Umbilical cord (tissue), 2 donors: ENCODE results near the gene ERFE. TPM values are rescaled to one million over a fixed set of nuclear protein-coding genes. Genes with fewer than 3 reads are reported as not detected.

Experiments used
- DNase-seq: peaks from one replicate; pipeline ENCODE4 v3.0.0-alpha.2; 2015; ENCODE audit warnings: low spot score
- total RNA-seq: library from RNA; depleted of rRNA; stranded (reverse); fragments of >200 nt; gene quantifications from one replicate; pipeline ENCODE4 v1.2.3, GENCODE V29; 2014; ENCODE audit warnings: low replicate concordance; ENCODE audit not compliant: insufficient read depth

The ERFE gene
- total RNA-seq, 1 donor from 2014 or later, result 4.3 TPM

DNA sequence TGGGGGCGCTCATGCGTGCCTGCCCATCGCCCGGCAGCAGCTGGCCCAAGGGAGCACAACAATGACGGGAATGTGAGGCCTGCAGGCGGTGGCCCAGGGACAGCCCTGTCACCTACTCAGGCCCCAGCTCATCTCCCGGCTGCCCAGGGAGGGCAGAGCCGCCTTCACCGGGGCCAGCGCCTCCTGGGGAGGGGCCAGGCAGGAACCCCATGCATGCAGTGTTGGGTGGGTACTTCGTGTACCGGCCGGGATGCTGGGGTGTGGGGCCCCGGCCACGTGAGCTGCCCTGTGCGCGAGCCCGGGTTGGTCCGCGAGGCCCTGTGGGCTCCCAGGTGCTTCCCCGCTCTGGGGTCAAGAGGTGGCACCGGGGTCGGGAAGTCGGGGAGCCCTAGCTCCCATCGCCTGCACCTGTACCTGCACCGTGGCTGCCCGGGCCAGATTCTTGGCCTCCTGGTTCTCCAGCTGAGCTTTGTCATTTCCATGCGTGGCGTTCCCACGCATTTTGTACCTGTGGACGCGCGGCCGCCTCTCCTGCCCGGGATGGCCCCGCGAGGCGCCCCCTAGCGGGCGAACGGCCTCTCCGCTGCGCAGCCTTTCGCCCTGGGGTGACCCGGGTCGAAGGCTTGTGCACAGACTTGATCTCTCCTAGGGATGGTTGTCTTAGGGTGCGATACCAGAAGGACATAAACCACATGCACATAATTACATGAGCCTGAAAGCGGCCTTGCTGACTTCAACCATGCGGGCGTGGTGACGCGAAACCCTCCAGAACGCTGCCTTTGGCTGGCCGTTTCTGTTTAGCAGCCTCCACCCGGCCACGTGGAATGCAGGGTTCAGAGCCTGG, 19.4 kb upstream of the ERFE start:
- DNase-seq, result no peak

DNA sequence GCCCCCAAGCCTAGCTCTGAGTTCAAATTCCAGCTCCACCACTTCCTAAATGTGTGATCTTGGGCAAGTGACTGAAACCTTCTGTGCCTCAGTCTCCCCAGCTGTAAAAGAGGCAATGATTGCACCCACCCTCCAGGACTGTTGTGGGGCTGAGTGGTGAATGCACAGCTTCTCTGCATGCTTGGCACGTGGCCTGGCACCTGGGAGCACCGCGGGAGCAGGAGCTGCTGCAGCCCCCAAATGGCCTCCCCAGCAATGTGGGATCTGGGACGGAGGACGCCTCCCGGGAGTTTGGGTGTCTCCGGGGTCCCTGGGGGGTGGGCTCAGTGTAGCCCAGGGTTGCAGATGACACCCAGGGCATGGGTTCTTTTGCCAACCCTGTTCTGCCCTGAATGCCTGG, 18.7 kb upstream of the ERFE start:
- DNase-seq, result no peak

DNA sequence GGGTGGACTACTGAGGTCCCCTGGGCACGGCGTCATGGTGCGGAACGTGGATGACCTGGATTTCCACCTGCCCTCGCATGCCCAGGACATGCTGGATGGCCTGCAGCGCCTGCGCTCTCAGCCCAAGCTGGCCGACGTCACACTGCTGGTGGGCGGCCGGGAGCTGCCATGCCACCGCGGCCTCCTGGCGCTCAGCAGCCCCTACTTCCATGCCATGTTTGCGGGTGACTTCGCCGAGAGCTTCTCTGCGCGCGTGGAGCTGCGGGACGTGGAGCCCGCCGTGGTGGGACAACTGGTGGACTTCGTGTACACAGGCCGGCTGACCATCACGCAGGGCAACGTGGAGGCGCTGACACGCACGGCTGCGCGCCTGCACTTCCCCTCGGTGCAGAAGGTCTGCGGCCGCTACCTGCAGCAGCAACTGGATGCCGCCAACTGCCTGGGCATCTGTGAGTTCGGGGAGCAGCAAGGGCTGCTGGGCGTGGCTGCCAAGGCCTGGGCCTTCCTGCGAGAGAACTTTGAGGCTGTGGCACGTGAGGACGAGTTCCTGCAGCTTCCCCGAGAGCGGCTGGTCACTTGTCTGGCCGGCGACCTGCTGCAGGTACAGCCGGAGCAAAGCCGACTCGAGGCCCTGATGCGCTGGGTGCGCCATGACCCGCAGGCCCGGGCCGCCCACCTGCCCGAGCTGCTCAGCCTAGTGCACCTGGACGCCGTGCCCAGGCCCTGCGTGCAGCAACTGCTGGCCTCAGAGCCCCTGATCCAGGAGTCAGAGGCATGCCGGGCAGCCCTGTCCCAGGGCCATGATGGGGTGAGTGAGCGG, 17.8 kb upstream of the ERFE start:
- no peak for DNase-seq

DNA sequence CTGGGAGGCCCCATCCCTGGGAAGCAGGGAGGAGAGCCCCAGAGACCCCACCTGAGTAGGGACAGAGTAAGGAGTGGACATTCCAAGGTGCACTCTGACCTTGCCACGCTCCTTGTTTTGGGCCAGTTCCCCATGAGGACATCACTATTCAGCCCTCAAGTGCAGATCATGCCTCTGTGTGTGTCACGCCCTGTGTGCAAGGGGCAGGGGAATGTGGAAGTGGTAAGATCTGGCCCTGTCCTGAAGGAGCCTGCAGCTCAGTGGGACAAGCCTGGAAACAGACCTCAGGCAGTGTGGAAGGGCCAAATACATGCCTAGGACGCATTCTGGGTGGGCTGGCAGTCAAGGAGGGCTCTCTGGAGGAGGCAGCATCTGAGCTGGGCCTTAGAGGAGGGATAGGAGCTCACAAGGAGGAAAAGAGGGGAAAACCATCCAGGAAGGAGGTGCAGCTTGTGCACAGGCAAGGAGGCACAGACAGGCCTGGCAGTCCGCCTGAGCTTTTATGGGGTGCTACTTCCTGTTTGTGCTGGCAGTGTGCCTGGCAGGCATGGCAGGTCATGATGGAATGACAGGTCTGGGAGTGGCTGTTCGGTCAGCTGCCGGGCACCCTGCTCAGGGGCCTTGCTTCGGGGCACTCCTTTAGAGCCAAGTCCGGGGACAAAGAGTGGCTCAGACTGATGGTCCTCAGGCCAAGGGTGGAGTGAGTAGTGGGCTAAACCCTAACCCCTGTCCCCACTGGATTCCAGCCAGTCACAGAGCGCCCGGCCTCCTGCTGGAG, 17.0 kb upstream of the ERFE start:
- no peak for DNase-seq

DNA sequence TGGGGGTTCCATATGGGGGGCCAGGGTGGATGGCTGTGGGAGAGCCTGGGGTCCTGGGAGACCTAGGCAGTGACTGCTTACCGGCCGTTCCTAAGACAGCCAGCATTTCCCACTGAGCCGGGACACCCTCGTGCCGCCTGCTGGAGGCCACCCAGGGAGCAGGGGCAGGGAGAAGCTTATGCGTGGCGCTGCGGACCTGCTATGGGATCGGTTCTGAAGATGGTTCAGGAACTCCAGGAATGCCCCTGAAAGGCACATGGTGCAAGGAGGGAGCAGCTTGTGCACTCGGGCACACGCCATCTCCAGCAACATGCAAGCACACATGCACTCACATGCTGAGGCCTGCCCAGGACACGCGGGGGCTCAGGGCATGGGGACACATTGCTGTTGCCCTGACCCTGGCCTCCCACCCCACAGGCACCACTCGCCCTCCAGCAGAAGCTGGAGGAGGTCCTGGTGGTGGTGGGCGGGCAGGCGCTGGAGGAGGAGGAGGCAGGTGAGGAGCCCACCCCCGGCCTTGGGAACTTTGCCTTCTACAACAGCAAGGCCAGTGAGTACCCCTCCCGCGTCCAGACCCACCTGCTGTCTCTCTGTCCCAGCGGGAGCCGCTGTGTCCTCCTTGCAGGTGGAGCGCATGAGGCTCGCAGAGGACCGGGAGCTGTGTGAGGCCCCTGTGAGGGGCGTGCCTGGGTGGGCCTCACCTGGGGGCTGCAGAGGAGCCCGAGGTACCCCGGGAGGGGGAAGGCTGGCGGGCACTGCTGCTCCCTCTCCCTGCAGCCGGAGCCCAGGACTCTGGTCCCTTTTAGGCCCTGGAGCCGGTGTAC, 16.2 kb upstream of the ERFE start:
- no peak for DNase-seq

DNA sequence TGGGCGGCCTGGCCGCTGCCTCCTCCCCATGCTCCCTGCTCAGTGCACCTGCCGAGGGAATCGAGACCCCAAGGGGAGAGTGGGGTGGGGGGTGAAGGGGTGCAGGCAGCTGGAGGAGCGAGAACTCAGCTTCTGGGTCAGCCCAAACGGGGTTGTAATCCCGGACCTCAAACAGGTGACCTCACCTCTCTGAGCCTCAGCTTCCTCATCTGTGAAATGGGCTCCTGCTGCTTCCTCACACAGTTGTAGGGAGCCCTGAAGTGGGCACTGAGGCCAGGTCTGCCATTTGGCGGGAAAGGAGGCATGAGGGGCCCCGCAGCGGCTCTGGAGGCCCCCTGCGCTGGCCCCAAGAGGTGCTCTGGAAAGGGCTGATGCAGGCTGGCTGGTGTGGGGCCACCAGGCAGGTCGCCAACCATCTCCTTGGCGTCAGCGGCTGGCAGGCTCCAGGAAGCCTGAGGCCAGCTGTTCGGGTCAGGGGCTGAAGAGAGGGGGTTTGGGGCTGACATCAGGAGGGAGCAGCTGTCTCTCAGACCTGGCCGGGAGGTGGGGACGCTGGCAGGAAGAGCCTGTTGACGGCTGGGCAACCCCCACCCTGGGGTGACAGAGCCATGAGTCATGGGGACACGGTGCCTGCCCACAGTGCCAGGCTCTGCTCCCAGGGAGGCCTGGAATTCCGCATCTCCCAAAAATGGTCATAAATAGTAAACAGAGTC, 15.4 kb upstream of the ERFE start:
- DNase-seq, result no peak

DNA sequence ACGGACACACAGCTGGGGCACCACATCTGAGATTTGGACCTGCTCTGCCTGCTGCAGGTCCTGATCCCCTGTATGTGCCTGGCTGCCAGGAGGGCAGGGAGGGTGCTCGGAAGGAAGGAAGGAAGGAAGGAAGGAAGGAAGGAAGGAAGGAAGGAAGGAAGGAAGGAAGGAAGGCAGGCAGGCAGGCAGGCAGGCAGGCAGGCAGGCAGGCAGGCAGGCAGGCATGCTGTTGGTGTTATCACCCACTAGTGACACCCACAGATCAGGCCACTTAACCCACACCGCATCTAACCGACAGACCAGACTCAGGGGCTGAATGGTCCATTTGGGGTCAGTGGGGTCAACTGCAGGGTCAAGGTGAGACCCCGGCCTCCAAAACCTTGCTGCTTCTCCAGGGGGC, 14.5 kb upstream of the ERFE start:
- no peak for DNase-seq

DNA sequence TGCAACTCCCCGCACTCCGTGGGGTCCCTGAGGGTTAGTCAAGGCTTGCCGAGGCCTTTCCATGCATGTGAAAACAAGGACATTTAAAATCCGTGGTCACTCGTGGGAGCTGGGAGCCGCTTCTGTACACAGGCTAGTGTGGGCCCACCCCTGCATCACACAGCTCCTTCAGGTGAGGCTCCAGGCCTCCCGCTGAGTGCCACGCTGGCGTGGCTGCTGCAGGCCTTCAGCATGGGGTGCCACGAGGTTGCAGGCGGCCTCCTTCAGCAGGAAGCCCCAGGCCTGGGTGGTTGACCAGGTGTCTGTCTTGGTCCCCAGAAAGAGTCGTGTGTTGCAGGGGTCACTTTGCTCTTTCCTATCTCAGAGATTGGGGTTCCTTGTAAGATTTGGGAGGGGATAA, 13.7 kb upstream of the ERFE start:
- DNase-seq, result no peak

DNA sequence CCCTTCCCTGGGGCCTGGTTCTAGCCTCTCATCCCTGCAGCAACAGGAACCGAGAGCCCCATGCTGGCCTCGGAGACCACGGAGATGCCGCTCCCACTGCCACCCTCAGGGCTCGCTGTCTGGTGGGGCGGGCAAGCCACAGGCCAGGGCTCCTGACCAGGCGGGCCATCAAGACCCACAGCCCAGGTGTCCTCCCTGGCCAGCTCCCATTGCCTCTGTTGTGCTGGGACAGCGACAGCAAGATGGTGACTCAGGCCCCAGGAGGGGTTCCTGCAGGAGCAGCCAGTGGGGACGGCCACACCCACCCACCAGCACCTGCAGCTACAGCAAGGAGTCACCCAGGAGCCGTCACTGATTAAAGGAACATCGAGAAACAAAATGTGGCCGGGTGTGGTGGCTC, 12.9 kb upstream of the ERFE start:
- no peak for DNase-seq

DNA sequence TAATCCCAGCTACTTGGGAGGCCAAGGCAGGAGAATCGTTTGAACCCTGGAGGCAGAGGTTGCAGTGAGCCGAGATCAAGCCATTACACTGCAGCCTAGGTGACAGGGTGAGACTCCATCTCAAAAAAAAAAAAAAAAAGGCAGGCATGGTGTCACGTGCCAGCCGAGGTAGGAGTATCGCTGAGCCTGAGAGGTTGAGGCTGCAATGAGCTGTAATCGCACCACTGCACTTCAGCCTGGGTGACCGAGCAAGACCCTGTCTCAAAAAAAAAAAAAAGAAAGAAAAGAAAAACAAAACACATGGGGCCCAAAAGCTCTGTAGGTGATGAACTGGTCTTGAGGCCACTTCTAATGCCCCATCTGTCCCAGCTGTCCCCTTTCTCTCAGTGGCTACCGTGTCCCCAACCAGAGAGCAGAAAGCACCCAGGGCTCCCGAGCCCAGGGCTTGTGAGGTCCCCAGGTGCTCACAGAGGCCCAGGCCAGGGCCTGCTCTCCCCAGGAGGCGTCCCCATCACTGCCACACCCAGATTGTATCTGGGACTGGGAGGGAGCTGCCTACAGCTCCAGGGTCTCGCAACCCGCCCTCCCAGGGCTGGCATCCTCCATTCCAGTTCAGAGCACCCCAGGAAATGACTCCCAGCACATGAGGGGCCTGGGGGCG, 11.8 kb upstream of the ERFE start:
- DNase-seq, result no peak

DNA sequence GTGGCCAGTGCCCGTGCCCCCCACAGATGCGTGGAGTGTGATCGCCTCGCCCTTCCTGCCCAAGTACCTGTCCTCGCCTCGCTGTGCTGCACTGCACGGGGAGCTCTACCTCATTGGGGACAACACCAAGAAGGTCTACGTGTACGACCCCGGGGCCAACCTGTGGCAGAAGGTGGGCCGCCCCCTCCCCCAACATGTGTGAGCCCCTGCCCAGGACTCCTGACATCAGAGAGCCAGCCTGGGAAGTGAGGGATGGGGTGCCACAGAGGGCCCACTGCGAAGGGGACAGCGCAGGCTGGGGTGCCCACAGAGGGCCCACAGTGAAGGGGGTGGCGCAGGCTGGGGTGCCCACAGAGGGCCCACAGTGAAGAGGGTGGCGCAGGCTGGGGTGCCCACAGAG, 9.8 kb upstream of the ERFE start:
- DNase-seq, result no peak

DNA sequence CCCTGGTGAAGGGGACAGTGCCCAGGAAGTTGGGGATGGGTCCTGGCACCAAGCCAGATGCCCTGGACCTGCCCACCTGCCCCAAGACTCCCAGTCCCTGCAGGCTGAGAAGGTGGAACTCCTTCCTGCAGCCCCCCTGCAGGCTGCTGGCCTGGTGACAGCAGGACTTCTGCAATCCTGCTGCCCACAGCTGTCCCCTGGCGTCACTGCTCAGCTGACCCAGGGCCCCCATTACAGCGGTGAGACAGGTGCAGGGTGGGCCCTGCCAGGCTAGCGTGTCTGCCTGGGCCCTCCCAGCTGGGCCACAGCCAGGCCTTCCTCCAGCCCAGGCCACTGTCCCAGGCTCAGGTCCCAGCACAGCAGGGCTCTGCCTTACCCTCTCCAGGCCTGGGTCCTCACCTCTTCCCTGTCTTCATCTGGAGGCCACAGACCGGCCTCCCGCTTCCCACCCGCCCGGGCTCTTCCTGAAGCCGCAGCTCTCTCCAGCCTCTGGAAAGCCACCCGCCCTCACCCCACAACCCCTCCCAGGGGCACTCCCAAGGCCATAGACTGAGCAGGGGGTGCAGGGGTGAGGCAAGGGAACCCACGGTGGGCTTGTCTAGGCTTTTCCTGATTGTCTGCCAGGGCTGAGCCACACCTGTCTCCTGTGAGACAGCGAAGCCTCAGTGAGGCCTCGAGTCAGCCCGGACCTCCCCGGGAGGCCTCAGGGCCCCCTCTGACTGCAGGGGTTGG, 8.8 kb upstream of the ERFE start:
- no peak for DNase-seq

DNA sequence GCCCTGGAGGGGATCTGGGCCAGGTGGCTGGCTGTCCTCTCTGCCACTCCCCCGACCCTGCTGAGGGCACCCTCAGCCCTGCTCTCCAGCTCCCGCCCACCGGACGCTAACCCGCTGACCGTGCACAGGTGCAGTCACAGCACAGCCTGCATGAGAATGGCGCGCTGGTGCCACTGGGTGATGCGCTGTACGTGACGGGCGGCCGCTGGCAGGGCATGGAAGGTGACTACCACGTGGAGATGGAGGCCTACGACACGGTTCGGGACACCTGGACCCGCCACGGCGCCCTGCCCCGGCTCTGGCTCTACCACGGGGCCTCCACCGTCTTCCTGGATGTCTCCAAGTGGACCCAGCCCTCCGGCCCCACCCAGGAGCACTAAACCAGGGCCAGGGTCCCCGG, 8.1 kb upstream of the ERFE start:
- DNase-seq, result no peak

DNA sequence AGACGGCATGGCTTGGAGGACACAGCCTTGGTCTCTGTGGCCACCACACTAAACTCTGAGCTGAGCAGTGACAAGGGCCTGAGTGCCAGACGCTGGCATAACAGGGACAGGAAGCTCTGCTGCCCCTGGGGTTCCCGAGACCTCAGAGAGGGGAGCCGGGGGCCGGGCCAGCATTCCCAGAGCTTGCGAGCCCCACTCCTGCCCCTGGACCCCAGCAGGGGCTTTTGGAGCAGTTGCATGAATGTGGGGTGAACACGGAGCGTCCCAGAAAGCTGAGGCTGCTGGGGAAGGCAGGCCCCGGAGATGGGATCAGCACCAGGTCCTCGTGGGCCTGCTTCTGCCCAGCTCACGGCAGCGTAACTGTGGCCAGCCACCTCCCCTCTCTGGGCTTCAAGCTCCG, 7.6 kb upstream of the ERFE start:
- DNase-seq, result no peak

DNA sequence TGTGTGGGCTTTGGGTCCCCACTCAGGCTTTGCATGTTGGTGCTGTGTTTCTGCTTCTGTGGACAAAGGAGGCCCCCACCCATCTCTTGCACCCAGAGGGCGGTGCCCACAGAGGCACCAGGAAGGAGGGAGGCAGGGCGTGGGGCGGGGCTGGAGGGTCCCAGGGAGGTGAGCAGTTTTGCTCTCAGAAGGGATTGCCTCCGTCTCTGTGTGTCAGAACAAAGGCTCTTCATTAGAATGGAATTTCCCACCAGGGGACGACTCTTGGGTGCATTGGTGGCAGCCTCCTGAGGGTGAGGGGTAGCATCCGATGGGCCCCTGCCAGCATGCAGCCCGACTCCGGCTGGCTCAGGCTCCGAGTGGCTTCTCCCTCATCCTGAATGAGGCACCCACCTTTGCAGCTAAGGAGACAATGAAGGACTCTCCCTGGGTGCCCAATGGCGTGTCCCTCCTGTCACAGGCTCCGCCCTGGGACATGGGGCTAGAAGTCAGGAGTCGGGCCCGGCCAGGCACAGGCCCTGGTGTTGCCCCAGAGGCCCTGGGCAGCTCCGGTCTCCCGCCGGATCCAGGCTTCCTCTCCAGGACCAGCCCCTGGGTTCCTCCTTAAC, 7.0 kb upstream of the ERFE start:
- DNase-seq, result no peak

DNA sequence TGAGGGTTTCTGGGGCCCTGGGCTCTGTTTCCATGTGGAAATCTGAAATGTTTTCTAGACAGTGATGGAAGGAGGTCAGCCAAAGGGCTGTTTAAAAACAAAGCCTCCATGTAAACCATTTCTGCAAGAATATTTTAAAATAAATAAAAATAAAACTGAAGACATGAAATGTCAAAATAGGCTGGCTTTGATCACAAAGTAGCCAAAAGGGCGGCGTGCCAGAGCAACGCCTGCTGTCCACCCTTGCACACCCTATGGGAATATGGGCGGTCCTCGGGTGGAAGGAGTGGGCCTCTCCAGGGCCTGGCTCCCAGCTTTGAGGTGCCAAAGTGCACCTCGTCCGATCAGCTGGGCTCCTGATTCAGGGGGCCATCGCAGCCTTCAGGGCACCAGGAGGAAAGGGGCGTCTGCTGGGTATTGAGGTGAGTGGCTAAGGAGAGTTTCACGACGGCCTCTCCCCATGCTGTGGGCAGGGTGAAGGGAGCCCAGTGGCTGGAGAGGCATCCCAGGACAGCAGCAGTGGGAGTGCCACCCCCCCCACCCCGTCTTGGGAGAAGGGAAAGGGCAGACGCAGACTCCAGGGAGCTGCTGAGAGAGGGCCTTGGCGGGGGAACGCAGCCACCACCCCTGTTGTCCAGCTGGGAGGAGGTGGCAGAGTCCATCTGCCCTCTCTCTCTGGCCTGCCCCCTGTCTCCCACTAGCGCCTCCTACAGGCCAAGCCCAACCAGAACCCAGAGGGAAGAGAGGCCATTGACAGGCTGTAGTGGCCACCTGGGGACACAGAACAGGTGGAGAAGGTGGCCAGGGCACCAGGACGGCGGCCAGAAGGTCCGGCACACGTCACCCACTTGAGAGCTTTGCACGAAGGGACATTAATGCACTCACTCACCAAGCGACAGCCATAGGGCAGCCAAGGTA, 5.7 kb upstream of the ERFE start:
- no peak for DNase-seq

DNA sequence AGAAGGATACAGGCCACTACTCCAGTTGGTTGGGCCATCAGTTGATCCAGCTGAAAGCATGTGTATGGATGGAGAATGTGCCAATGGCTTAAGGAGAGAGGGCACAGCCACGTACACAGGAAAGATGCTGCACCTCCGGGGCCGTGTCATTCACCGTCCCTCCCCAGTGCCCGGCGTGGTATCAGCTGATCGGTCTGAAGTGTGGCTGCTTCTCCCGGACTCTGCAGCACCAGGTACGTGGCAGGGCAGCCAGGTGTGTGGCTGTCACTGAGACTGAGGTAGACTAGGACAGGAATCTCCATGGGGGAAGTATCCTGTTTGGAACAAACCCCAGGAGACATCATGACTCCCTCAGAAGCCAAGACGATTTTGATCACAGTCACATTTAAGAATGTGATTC, 4.2 kb upstream of the ERFE start:
- DNase-seq, result no peak
